ENCODE measurements around the gene DCC.

The DCC gene

GRCh38 chr18:52567360-52567759 lies 227.4 kb downstream of the DCC start:
- H3K4me3 ChIP-seq (ENCODE audit: low read depth, low read length) = no peak overlapping the region
- no peak for TF ChIP-seq CTCF (conservative IDR thresholded peaks at IDR 0.05; ENCODE audit: low read depth, low read length)
- DNase-seq (ENCODE audit: low read depth) = no peak

GRCh38 chr18:52569492-52569891 lies 229.5 kb downstream of the DCC start:
- DNase-seq (ENCODE audit: low read depth) = peak; percentile 25
- no peak for TF ChIP-seq CTCF (conservative IDR thresholded peaks at IDR 0.05; ENCODE audit: low read depth, low read length)
- no peak overlapping the region for H3K4me3 ChIP-seq (ENCODE audit: low read depth, low read length)

GRCh38 chr18:52570975-52571374 lies 231.0 kb downstream of the DCC start:
- no peak for TF ChIP-seq CTCF (conservative IDR thresholded peaks at IDR 0.05; ENCODE audit: low read depth, low read length)
- H3K4me3 ChIP-seq (ENCODE audit: low read depth, low read length) = no peak overlapping the region
- peak; percentile 16 for DNase-seq (ENCODE audit: low read depth)

- no peak for TF ChIP-seq CTCF (conservative IDR thresholded peaks at IDR 0.05; ENCODE audit: low read depth, low read length)
- no peak overlapping the region for H3K4me3 ChIP-seq (ENCODE audit: low read depth, low read length)
- no peak for DNase-seq (ENCODE audit: low read depth)
Measured at GRCh38 chr18:52572036-52573000, 232.3 kb downstream of the DCC start.

- no peak for DNase-seq (ENCODE audit: low read depth)
- no peak for TF ChIP-seq CTCF (conservative IDR thresholded peaks at IDR 0.05; ENCODE audit: low read depth, low read length)
Measured at GRCh38 chr18:52577795-52578194, 237.8 kb downstream of the DCC start.

GRCh38 chr18:52582061-52582460 lies 242.1 kb downstream of the DCC start:
- H3K4me3 ChIP-seq (ENCODE audit: low read depth, low read length) = no peak overlapping the region
- no peak for TF ChIP-seq CTCF (conservative IDR thresholded peaks at IDR 0.05; ENCODE audit: low read depth, low read length)
- no peak for DNase-seq (ENCODE audit: low read depth)

More at GRCh38 chr18:52577795-52578194, 237.8 kb downstream of the DCC start:
- no peak overlapping the region for H3K4me3 ChIP-seq (ENCODE audit: low read depth, low read length)

GRCh38 chr18:52582516-52582915 lies 242.5 kb downstream of the DCC start:
- TF ChIP-seq CTCF (conservative IDR thresholded peaks at IDR 0.05; ENCODE audit: low read depth, low read length) = no peak
- DNase-seq (ENCODE audit: low read depth) = no peak
- H3K4me3 ChIP-seq (ENCODE audit: low read depth, low read length) = no peak overlapping the region

Data from choroid plexus epithelial cell (primary cell).